Left cardiac atrium (tissue), 4 donors: Measurements from ENCODE around the gene SNAPC2. TPM values are rescaled to one million over a fixed set of nuclear protein-coding genes. Genes with fewer than 3 reads are reported as not detected.
"Not testable (repeated sequence)": the region's sequence is repeated elsewhere in the genome, so short reads cannot be mapped to it uniquely, and the experiment has no call there.

ENCODE experiments used
- ATAC-seq, 2 donors: fragments of 200-7000 bp; cut with Tn5 transposase; one replicate each; pipeline ENCODE4 v1.9.1; 2020; ENCODE audit warnings: mild to moderate bottlenecking in 2 of 2, moderate library complexity in 2 of 2
- DNase-seq: peaks from one replicate; pipeline ENCODE4 v3.0.0-alpha.2; 2020
- intact Hi-C, 2 donors: fragments of 100-400 bp; cut with DNase I; formaldehyde crosslinking; loops; one replicate each; pipeline versions ENCODE4 v1.14.1 to v1.15.1; 2022 to 2023
- total RNA-seq, 2 donors: library from RNA; stranded (reverse); fragmentation: NEBNext Ultra II Directional; extraction: Animal tissue kit (Norgen Biotek cat#: 25700); gene quantifications; one replicate each; pipeline ENCODE4 v1.2.1, GENCODE V29; 2021
- donor health status: DM: no; HTN: yes; CAD: no.
- donor health status: DM: no; HTN: yes; CAD: no; lungs with severe emphysema.
- donor health status: DM: yes; HTN: yes; CAD: no.
- donor health status: Dilated cardiomyopathy.

Gene SNAPC2
- total RNA-seq, 2 donors from 2014 or later, result 9.6 to 13.9 TPM

GRCh38 chr19:7887408-7888144 lies 32.6 kb upstream of the SNAPC2 start:
- ATAC-seq (no peak), DNase-seq (no peak)
- intact Hi-C loops, result no loop called here

- intact Hi-C loops, result no loop called here
- DNase-seq, result peak; percentile 61
- peak; percentile 76 to 98 for ATAC-seq
These were observed 31.9 kb upstream of the SNAPC2 start, which contains the start of gene LRRC8E for GRCh38 chr19:7888145-7888825. Gene LRRC8E, plus strand, starts transcription at chr19:7888510. Its CDS starts 7,094 bp downstream, at chr19:7895604.

DNA sequence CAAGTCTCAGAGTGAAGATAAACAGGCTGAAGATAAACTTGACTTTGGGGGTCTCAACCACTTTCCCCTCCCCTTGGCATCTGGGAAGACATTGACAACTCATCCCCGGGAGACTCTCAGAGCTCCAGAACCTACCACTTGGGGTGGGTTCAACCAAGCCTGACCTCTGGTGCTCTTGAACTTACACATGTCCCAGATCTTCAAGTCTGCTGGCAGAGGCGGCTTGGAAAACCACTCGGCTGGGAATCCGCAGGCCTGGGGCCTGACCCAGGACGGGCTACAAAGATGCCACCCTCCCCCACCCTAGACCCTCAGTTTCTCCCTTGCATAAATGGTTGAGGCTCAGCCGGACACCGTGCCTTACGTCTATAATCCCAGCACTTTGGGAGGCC lies 31.3 kb upstream of the SNAPC2 start:
- DNase-seq, result no peak
- intact Hi-C loops, result no loop called here
- no peak for ATAC-seq

- intact Hi-C loops, ATAC-seq, DNase-seq: not testable (repeated sequence)
These were observed 26.6 kb upstream of the SNAPC2 start for GRCh38 chr19:7893362-7894101.

- ATAC-seq (no peak), DNase-seq (no peak)
- intact Hi-C loops, result no loop called here
These were observed 25.4 kb upstream of the SNAPC2 start for GRCh38 chr19:7894612-7895309.

DNA sequence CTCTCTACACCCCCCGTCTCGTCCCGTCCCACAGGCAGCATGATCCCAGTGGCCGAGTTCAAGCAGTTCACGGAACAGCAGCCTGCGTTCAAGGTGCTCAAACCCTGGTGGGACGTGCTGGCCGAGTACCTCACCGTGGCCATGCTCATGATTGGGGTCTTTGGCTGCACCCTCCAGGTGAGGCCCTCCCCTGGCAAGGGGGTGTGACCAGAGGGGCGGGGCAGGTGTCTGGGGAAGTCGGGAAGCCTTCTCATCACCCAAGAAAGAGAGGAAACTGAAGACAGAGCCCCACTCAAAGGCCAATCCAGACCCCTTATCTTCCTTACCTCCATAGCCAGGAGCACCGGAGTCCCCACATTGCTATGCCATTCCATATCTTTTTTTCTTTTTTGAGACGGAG lies 24.6 kb upstream of the SNAPC2 start:
- intact Hi-C loops, result no loop called here
- no peak for ATAC-seq
- no peak for DNase-seq

DNA sequence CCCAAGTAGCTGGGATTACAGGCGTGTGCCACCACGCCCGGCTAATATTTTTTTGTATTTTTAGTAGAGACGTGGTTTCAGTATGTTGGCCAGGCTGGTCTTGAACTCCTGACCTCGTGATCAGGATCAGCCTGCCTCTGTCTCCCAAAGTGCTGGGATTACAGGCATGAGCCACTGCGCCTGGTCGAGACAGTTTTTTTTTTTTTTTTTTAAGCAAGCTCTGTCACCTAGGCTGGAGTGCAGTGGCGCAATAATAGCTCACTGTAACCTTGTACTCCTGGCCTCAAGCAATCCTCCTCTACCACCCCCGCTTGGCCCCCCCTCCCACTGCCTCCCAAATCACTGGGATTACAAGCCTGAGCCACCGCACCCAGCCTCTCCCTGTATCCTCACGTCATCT lies 22.8 kb upstream of the SNAPC2 start:
- intact Hi-C loops, result no loop called here

DNA sequence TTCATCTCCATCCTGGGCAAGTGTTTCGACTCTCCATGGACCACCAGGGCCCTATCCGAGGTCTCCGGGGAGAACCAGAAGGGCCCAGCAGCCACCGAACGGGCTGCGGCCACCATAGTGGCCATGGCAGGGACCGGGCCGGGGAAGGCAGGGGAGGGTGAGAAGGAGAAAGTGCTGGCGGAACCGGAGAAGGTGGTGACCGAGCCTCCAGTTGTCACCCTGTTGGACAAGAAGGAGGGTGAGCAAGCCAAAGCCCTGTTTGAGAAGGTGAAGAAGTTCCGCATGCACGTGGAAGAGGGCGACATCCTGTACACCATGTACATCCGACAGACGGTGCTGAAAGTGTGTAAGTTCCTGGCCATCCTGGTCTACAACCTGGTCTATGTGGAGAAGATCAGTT lies 21.2 kb upstream of the SNAPC2 start:
- ATAC-seq (no peak), DNase-seq (no peak)
- intact Hi-C loops, result no loop called here

More for the DNA sequence above, 22.8 kb upstream of the SNAPC2 start:
- DNase-seq, result no peak
- no peak for ATAC-seq

- no peak for ATAC-seq
These were observed 20.3 kb upstream of the SNAPC2 start for GRCh38 chr19:7899751-7900378.

DNA sequence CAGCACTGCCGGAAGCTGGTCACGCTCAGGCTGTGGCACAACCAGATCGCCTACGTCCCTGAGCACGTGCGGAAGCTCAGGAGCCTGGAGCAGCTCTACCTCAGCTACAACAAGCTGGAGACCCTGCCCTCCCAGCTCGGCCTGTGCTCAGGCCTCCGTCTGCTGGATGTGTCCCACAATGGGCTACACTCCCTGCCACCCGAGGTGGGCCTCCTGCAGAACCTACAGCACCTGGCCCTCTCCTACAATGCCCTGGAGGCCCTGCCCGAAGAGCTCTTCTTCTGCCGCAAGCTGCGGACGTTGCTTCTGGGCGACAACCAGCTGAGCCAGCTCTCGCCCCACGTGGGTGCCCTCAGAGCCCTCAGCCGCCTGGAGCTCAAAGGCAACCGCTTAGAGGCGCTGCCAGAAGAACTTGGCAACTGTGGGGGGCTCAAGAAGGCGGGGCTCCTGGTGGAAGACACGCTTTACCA lies 19.7 kb upstream of the SNAPC2 start:
- no peak for ATAC-seq
- no peak for DNase-seq
- intact Hi-C loops, result no loop called here

More at GRCh38 chr19:7899751-7900378, 20.3 kb upstream of the SNAPC2 start:
- intact Hi-C loops, result no loop called here
- no peak for DNase-seq

- ATAC-seq (no peak), DNase-seq (no peak)
- intact Hi-C loops, result no loop called here
These were observed 19.2 kb upstream of the SNAPC2 start for GRCh38 chr19:7900931-7901330.

- intact Hi-C loops, result no loop called here
- DNase-seq, result no peak
- ATAC-seq, result no peak
These were observed 18.8 kb upstream of the SNAPC2 start for GRCh38 chr19:7901337-7901736.

DNA sequence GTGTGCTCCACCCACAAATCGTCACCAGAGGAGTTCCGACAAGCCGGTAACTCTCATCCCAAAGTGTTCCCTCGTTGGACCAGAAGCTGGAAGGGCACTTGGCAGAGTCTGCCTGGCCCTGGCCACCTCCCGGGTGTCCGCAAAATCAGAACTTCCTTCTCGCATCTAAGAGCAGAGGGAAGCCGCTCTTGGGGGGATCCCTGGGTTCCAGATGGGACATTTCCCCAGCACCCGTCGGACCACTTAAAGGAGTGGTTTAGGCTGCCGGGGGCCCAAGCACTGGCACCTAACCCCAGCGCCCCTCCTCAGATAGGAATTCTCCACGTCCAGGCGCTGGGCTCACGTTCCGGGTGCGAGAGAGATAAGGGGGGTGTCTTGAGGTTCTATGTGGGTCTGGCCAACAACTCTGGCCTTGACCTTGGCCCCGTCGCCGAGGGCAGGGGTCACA lies 17.3 kb upstream of the SNAPC2 start:
- intact Hi-C loops, result no loop called here
- DNase-seq (no peak), ATAC-seq (no peak)

DNA sequence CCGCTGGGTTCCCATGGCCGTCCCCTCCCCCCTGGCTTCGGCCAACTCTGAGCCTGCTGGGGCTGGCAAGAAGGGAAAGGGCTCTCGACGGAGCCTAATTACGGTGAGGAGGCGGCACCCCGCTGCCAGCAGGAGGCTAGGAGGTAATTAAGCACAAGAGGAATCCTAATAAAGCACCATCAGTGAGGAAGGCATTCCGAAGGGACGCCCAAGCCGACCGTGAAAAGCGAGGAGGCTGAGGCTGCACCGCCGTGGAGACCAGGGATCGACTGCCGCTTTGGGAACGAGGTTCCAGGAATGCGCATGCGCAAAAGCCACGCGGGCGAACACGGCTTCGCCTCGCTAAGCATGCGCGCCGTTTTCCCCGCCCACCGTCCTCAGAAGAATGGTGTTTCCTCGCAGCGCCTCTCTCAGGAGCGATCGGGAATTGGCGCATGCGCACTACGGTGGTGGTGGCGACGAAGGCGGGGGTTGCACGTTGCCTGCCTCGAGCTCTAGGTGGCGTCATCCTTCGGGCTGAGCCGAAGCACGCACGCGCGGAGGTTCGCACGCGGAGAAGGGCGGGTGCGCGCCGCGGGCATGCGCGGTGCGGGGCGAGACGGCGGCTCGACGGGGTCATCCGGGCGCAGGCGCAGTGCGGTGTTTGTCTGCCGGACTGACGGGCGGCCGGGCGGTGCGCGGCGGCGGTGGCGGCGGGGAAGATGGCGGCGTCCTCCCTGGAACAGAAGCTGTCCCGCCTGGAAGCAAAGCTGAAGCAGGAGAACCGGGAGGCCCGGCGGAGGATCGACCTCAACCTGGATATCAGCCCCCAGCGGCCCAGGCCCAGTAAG lies 16.7 kb upstream of the SNAPC2 start, which contains the start of gene MAP2K7:
TSS of gene MAP2K7 (plus strand) at position 634 of the 830 bp plus-strand sequence. CDS start at position 702, 68 bp downstream.
- ATAC-seq (peak; percentile 89 to 91), DNase-seq (peak; percentile 100)
- intact Hi-C loops, result no loop called here

DNA sequence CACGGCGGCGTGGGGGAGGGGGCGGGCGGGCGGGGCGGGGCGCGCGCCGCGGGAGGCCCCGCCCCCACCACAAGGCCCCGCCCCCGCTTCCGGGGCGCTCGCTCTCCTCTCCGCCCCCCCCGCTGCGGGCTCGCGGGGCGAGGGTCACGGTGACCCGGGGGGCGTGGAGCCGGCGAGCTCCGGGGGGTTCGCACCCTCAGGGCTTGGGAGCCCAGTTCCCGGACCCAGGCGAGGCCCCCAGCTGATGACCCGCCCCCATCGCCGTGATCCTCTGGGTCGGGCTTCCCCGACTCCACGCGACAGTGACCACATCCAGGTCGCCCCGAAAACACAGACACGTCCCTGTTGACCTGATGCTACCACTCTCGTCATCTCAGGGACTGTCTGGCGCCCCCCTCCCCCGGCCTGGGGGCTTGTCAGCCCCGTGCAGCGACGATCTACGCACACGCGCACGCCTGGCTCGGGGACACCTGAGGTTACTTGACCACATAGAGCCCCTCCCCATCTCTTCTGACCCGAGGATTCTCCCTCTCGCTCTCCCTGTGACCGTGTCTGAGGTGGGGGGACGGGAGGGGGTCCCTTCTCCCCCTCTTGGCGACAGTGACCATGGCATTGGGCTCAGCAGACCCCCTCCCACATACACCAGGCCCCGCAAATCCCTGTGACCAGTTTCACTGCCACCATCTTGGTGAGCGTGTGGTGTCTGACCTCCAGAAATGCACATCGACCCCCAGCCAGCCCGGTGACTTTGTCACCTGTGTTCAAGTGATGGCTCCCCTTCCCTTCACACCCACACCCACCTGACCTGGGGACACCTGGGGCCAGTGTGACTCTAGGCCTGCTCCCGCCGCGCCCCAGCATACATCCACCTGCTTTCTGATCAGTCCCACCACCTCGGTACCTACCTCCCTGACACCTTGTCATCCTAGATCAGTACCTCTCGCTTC lies 15.8 kb upstream of the SNAPC2 start:
- DNase-seq (peak; percentile 64), ATAC-seq (peak; percentile 56 to 60)
- intact Hi-C loops, result no loop called here

DNA sequence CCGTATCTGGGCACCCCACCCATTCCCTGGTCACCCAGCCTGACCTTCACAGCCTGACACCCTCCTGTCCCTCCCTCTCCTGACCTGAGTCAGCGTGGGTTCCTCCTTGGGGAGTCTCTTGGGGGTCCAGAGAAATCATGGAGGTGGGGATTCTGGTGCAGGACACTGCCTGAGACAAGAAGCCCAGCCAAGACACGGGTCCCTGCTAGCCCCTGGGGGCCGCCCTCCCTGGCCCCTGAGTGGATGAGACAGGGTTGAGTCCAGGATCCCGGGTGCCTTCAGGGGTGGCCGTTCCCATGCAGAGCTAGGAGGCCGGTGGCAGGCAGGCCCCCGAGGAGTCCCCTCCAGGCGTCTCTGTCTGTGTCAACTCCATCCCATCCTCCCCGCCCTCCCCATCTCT lies 14.9 kb upstream of the SNAPC2 start:
- DNase-seq, result no peak
- ATAC-seq, result no peak
- intact Hi-C loops, result no loop called here

DNA sequence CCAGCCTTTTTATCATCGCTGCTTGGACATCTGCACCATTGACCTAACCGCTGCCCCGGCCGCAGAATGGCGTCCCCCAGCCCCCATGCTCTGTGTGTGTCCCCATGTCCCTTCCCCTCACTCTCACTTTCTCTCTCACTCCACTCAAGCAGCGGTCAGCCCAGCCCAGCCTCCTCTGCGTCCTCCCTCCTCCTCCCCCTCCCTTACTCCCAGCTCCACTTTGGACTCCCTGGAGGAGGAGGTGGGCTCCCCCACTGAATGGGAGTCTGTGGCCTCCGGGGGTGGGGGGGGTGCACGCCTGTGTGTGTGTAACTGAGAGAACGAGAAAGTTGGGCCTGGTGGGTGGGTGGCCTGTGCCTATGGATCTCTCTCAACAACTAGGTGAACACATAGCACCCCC lies 14.3 kb upstream of the SNAPC2 start:
- DNase-seq (no peak), ATAC-seq (no peak)
- intact Hi-C loops, result no loop called here
